Skeletal muscle cell (primary cell): Measurements from ENCODE around the gene SLC6A18.

Source experiments
- DNase-seq: peaks from one replicate; pipeline ENCODE4 v3.0.0-alpha.2; 2010; ENCODE audit warnings: low read depth
- H3K4me3 ChIP-seq: 2 replicates; pipeline ENCODE4 v1.5.1; 2011; ENCODE audit warnings: low read depth, mild to moderate bottlenecking, control low read depth, low read length, moderate library complexity

SLC6A18 gene, protein sequence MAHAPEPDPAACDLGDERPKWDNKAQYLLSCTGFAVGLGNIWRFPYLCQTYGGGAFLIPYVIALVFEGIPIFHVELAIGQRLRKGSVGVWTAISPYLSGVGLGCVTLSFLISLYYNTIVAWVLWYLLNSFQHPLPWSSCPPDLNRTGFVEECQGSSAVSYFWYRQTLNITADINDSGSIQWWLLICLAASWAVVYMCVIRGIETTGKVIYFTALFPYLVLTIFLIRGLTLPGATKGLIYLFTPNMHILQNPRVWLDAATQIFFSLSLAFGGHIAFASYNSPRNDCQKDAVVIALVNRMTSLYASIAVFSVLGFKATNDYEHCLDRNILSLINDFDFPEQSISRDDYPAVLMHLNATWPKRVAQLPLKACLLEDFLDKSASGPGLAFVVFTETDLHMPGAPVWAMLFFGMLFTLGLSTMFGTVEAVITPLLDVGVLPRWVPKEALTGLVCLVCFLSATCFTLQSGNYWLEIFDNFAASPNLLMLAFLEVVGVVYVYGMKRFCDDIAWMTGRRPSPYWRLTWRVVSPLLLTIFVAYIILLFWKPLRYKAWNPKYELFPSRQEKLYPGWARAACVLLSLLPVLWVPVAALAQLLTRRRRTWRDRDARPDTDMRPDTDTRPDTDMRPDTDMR

GRCh38 chr5:1225081-1225480, at the start of gene SLC6A18:
Gene SLC6A18, plus strand, starts transcription at chr5:1225381. Its CDS starts 97 bp downstream, at chr5:1225478.
- no peak within 1 kb of the TSS for H3K4me3 ChIP-seq

DNA sequence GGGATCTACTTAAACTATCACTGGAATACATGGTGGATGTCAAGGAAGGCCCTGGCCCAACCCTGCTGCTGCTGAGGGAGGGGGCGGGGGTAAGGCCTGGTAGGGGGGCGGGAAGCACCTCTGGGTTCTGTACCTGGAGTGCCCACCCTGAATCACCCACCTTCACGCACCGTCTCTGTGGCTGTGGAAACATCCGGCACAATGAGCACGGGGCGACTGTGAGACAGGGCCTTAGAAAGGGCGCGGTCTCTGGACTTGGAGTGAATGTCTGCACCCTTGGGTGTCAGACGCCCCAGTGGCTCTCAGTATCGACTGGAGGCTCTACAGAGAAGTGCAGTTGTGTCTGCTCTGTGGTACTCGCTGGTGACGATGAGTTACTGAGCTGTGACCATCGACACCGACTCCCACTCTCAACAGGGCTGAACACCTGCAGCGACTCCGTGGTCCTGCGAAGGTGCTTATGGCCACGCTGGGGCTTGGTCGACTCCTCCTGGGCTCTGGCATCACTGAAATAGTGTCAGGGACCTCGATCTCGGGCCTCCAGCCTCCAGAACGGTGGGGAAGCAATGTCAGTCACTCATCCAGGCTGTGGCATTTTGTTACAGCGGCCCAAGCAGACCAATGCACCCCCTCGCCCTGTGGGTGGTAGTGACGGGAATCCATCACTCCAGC, 49.2 kb upstream of the SLC6A18 start:
- no peak overlapping the region for H3K4me3 ChIP-seq
- no peak for DNase-seq

More at GRCh38 chr5:1225081-1225480, at the start of gene SLC6A18:
- no peak for DNase-seq

- H3K4me3 ChIP-seq, result no peak overlapping the region
- DNase-seq, result no peak
Observed at GRCh38 chr5:1176473-1177391, 48.4 kb upstream of the SLC6A18 start.

DNA sequence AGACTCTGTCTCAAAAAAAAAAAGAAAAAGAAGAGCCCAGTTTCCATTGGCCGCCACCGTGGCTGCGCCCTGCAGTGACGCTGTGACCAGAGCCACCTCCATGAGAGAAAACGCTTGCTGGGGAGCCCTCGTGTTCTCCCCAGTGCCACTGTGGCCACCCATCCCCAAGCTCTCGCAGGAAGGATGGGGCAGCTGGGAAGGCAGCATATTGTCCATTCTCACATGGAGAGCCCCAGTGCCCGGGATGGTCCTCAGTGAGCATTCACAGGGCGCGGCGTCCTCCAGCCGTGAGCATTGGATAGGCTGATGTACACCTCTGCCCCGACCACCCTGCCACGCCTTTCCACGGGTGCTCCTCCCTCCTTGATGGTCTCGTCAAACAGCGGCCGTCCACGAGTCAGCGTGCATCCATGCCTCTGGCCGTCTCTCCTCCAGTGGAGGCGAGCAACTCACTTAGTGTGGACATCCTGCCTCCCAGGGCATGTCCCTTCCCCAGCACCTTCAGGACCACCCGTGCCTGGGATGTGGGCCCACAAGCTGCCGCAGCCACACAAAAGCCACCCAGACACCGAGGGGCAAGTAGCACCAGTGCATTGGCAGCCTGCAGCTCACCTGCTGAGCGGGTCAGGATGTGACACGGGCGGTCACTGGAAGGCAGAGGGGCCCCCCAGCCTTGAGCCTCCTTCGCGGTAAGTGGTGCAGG, 47.2 kb upstream of the SLC6A18 start:
- DNase-seq, result no peak
- H3K4me3 ChIP-seq, result no peak overlapping the region

DNA sequence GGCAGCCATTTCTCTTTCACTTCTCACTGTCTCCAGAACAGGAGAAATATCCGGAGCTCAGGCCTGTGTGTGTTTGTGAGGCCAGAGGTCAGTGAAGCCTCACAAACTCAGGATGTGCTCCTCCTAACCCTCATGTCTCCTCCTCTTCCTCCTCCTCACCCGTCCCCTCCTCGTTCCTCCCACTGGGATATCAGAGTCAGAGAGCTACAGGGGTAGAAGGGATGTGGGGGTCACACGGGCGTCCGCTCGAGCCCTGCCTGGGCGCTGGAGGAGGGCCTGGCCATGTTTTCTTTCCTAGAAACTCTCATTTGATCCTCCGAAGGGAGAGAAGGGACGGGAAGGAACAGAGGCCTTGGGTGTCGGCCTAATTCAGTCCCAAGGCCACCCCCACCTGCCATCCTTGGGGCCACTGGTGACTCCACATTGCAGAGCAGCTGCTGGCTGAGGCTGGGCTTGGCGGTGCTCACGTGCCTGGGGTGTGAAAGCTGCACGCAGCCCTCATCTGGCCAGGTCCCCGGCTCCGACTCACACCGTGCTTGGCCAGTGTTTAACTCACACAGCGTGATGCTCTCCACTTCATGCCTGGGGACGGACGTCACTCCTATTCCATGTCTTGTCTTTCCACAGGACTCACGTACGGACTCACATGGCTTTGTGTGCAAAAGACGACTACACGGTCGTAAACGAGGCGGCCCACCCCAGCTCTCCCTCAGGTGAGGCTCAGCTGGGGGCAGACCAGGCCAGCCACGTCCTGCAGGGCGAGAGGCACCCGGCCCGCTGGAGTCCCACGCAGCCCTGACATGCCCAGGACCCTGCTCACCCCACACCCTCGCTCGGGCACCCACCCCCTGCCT, 46.4 kb upstream of the SLC6A18 start:
- DNase-seq, result no peak
- no peak overlapping the region for H3K4me3 ChIP-seq

GRCh38 chr5:1179383-1179715, 45.8 kb upstream of the SLC6A18 start:
- DNase-seq, result no peak
- no peak overlapping the region for H3K4me3 ChIP-seq

DNA sequence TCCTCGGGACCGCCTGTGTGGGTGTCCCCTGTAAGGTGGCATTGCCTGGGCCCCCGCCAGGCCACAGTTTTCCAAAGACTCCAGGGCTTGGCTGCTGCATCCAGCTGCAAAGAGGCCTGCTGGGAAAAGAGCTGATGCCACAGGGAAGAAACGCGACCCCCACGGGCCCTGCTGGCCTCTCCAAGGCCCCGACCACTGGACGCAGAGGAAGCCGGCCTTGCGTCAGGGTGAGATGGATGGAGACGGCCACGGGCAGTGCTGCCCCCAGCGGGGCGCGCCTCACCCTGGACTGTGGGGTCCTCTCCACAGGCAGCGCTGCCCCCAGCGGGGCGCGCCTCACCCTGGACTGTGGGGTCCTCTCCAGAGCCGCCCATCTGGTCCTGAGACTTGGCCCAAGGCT, 45.1 kb upstream of the SLC6A18 start:
- H3K4me3 ChIP-seq, result no peak overlapping the region
- no peak for DNase-seq

- DNase-seq, result no peak
- H3K4me3 ChIP-seq, result no peak overlapping the region
Observed at GRCh38 chr5:1180841-1181271, 44.3 kb upstream of the SLC6A18 start.

- H3K4me3 ChIP-seq, result no peak overlapping the region
- no peak for DNase-seq
Observed at GRCh38 chr5:1181451-1182359, 43.5 kb upstream of the SLC6A18 start.

- DNase-seq, result no peak
- H3K4me3 ChIP-seq, result no peak overlapping the region
Observed at GRCh38 chr5:1182360-1182632, 42.9 kb upstream of the SLC6A18 start.

GRCh38 chr5:1182633-1183423, 42.4 kb upstream of the SLC6A18 start:
- DNase-seq, result no peak
- H3K4me3 ChIP-seq, result no peak overlapping the region

DNA sequence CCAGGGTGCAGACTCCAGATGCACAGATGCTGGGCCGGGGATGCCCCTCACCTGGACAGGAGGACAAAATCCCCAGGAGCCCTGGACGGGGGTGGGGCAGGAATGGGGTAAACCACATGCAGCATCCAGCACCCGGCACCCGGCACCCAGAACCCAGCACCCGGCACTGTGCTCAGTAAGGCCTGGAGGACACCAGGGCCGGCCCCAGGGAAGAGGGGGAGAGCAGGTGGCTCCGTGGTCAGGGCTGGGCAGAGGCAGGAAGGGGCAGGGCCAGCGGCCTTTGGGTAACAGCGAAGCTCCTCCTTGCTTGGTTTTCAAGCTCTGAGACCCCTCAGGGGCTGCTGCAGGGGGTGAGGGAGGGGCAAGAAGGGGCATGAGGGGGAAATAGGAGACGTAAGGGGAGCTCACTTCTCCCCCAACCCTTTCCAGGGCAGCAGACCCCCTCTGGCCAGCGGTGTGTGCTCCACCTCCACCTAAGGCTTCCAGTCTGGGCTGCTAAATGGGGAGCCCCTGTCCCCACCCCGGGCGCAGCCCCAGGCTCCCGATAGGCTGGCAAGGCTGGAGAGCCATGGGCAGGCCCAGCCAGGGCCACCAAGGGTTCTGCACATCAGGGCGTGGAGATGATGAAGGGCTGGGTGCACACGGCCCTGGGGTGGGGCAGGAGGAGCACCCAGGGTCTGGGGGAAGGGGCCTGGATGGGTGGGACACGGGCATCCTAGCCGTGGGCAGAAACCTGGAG, 41.6 kb upstream of the SLC6A18 start:
- no peak for DNase-seq
- H3K4me3 ChIP-seq, result no peak overlapping the region

DNA sequence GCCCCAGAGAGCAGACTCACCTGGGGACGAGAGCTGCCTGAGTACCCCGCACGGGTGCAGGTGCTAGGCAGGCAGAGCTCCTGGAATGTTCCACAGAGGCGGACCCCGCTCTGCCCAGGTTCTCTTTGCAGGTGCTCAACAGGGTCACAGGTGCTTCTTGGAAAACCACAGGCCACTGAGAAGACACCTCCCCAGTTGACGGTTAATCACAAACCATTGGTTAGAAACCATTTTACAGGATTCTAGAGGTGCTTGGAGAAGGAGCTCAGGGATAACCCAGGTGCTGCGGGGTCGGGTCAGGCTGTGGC, 41.1 kb upstream of the SLC6A18 start:
- H3K4me3 ChIP-seq, result no peak overlapping the region
- no peak for DNase-seq

GRCh38 chr5:1184481-1184880, 40.7 kb upstream of the SLC6A18 start:
- no peak overlapping the region for H3K4me3 ChIP-seq
- DNase-seq, result no peak

DNA sequence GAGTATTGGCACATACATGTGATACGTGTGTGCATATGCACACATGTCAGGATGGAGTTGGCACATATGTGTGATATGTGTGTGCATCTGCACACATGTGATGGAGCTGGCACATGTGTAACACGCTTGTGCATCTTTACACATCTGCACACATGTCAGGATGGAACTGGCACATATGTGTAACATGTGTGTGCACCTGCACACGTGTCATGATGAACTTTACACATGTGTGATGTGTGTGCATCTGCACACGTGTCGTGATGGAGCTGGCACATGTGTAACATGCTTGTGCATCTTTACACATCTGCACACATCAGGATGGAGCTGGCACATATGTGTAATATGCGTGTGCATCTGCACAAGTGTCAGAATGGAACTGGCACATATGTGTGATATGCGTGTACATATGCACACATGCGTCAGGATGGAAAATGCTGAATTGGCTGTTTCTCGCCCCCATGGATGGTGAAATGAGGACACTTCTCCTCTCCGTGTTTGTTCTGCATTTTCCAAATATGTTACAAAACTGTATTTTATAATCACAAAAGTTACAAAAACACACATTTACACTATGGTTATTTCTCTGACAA, 40.0 kb upstream of the SLC6A18 start:
- H3K4me3 ChIP-seq, result no peak overlapping the region
- no peak for DNase-seq
